HCEC 1CT (cell line): ENCODE measurements around the gene B3GAT1.

Experiments
- DNase-seq: peaks from one replicate; pipeline ENCODE4 v3.0.0-alpha.2; 2017

B3GAT1 gene

GRCh38 chr11:134371436-134372185 is 40.4 kb downstream of the B3GAT1 start:
- no peak for DNase-seq

- DNase-seq: no peak
Observed at GRCh38 chr11:134370526-134371435, 41.3 kb downstream of the B3GAT1 start.

- DNase-seq: no peak
Observed at GRCh38 chr11:134369656-134370525, 42.2 kb downstream of the B3GAT1 start.

GRCh38 chr11:134367781-134368180 is 44.3 kb downstream of the B3GAT1 start:
- no peak for DNase-seq

GRCh38 chr11:134366254-134366653 is 45.8 kb downstream of the B3GAT1 start:
- DNase-seq: no peak

GRCh38 chr11:134365011-134365925 is 46.8 kb downstream of the B3GAT1 start:
- no peak for DNase-seq

- DNase-seq: no peak
Observed at GRCh38 chr11:134364261-134364660, 47.8 kb downstream of the B3GAT1 start.

GRCh38 chr11:134363592-134363991 is 48.5 kb downstream of the B3GAT1 start:
- no peak for DNase-seq

GRCh38 chr11:134363161-134363560 is 48.9 kb downstream of the B3GAT1 start:
- DNase-seq: no peak

GRCh38 chr11:134362192-134362901 is 49.7 kb downstream of the B3GAT1 start:
- no peak for DNase-seq

- DNase-seq: no peak
Observed at GRCh38 chr11:134361661-134362060, 50.4 kb downstream of the B3GAT1 start.

- no peak for DNase-seq
Observed at GRCh38 chr11:134360050-134360835, 51.8 kb downstream of the B3GAT1 start.

GRCh38 chr11:134359646-134360045 is 52.4 kb downstream of the B3GAT1 start:
- no peak for DNase-seq

- DNase-seq: no peak
Observed at GRCh38 chr11:134358856-134359490, 53.1 kb downstream of the B3GAT1 start.

- DNase-seq: no peak
Observed at GRCh38 chr11:134358165-134358855, 53.7 kb downstream of the B3GAT1 start.

- no peak for DNase-seq
Observed at GRCh38 chr11:134357545-134357839, 54.5 kb downstream of the B3GAT1 start.

GRCh38 chr11:134356656-134357544 is 55.1 kb downstream of the B3GAT1 start:
- DNase-seq: no peak

GRCh38 chr11:134355656-134356055 is 56.4 kb downstream of the B3GAT1 start:
- DNase-seq: no peak
